Tibial artery (tissue), 4 donors: Measurements from ENCODE around the gene HSDL2.
A peak's percentile ranks its signal among the peaks of the same experiment; 100 is the strongest.

Experiments
- DNase-seq, 2 donors: peaks; one replicate each; pipeline ENCODE4 v3.0.0-alpha.2; 2019
- H3K27ac ChIP-seq, 2 donors: fragments of 200-600 bp; sonication (generic) in 1 of 2; 1 replicate in 1 of 2; 2 replicates in 1 of 2; pipeline ENCODE4 v1.5.1; 2018 to 2019; ENCODE audit warnings: mild to moderate bottlenecking in 1 of 2
- H3K27me3 ChIP-seq, 2 donors: fragments of 200-600 bp; sonication (generic) in 1 of 2; one replicate each; pipeline versions ENCODE4 v1.5.1 to v1.6.0; 2016 to 2019
- H3K36me3 ChIP-seq, 3 donors: fragments of 200-600 bp; sonication (generic) in 2 of 3; one replicate each; pipeline ENCODE4 v1.5.1; 2016 to 2019; ENCODE audit warnings: mild to moderate bottlenecking in 2 of 3
- H3K4me1 ChIP-seq, 4 donors: fragments of 200-600 bp; sonication (generic) in 2 of 4; 1 replicate in 3 of 4; 2 replicates in 1 of 4; pipeline ENCODE4 v1.5.1; 2016 to 2019
- H3K4me3 ChIP-seq, 2 donors: fragments of 200-600 bp; sonication (generic) in 1 of 2; 1 replicate in 1 of 2; 2 replicates in 1 of 2; pipeline ENCODE4 v1.5.1; 2018 to 2019; ENCODE audit warnings: mild to moderate bottlenecking in 2 of 2
- H3K9me3 ChIP-seq, 3 donors: fragments of 200-600 bp; sonication (generic) in 1 of 3; one replicate each; pipeline ENCODE4 v1.5.1; 2016 to 2019
- intact Hi-C: fragments of 100-400 bp; cut with DNase I; formaldehyde crosslinking; loops from one replicate; pipeline ENCODE4 v1.15.0; 2023; ENCODE audit warnings: low total_unique reads
- TF ChIP-seq, protein P1 (sequence below), 2 experiments: fragments of 200-600 bp in 1 of 2; fragments of 450-650 bp in 1 of 2; IDR thresholded peaks; one replicate each; pipeline ENCODE4 v1.5.1; 2017 to 2019; ENCODE audit warnings: antibody characterized with exemption in 2 of 2, mild to moderate bottlenecking in 1 of 2, moderate library complexity in 1 of 2

Gene HSDL2

DNA sequence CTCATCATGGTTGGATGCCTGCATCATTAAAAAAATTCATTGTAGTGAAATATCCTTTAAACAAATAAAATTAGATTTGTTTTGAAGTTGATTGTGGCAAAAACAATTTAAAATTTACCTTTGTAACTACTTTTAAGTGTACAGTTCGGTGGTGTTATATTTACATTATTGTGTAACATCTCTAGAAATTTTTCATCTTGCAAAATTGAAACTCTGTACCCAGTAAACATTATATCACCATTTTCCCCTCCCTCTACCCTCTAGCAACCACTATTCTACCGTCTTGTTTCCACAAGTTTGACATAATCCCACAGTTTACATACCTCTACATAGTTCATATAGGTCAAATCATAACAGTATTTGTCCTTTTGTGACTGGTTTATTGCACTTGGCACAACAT is 104.7 kb downstream of the HSDL2 start:
- H3K27me3 ChIP-seq = no peaks in the 10 kb centered on the region
- TF ChIP-seq, protein P1, sequence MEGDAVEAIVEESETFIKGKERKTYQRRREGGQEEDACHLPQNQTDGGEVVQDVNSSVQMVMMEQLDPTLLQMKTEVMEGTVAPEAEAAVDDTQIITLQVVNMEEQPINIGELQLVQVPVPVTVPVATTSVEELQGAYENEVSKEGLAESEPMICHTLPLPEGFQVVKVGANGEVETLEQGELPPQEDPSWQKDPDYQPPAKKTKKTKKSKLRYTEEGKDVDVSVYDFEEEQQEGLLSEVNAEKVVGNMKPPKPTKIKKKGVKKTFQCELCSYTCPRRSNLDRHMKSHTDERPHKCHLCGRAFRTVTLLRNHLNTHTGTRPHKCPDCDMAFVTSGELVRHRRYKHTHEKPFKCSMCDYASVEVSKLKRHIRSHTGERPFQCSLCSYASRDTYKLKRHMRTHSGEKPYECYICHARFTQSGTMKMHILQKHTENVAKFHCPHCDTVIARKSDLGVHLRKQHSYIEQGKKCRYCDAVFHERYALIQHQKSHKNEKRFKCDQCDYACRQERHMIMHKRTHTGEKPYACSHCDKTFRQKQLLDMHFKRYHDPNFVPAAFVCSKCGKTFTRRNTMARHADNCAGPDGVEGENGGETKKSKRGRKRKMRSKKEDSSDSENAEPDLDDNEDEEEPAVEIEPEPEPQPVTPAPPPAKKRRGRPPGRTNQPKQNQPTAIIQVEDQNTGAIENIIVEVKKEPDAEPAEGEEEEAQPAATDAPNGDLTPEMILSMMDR (IDR thresholded peaks at IDR 0.05) = no peak
- H3K4me1 ChIP-seq = peaks cover 0 to 20% (median 5%) of the 10 kb centered on the region in 4 donors
- intact Hi-C loops = loop anchor here (10.0 kb wide), 2 partner anchors 100 to 330 kb away; partner anchors contain the start of gene HSDL2
- DNase-seq = no peak
- no peaks in the 10 kb centered on the region for H3K9me3 ChIP-seq
- H3K36me3 ChIP-seq = no peaks in the 10 kb centered on the region
- H3K4me3 ChIP-seq = no peak overlapping the region
- no peak overlapping the region for H3K27ac ChIP-seq

DNA sequence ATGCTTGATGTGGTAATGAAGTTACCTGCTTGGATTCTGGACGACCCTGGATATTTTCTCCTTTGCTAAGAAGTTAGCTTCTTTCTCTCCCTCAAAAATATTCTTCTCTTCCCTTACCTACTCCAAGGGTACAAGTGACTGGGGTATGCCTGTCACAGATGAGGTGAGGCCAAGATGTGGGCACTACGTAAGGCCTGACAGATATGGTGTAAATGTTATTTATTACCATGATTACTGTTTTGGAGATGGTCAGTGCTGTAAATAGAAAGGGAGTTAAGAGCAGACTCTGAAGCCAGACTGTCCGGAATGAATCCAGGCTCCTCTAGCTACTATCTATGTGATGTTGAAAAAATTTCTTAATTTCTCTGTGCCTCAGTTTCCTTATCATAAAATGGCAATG is 105.7 kb downstream of the HSDL2 start:
- no peaks in the 10 kb centered on the region for H3K36me3 ChIP-seq
- H3K4me1 ChIP-seq = peaks cover 0 to 30% (median 7%) of the 10 kb centered on the region in 4 donors
- no peak for DNase-seq
- no peaks in the 10 kb centered on the region for H3K9me3 ChIP-seq
- H3K4me3 ChIP-seq = no peak overlapping the region
- no peaks in the 10 kb centered on the region for H3K27me3 ChIP-seq
- intact Hi-C loops = loop anchor here (10.0 kb wide), 2 partner anchors 101 to 329 kb away; partner anchors contain the start of gene HSDL2
- H3K27ac ChIP-seq = peak overlapping the region in 1 of 2 donors; percentile 83
- TF ChIP-seq, protein P1 (IDR thresholded peaks at IDR 0.05) = no peak

GRCh38 chr9:112486221-112487007 is 106.5 kb downstream of the HSDL2 start, which contains the start of gene KIAA1958:
Gene KIAA1958 (plus strand): TSS chr9:112486827. CDS start chr9:112574081, 87,254 bp downstream.
- TF ChIP-seq, protein P1 (IDR thresholded peaks at IDR 0.05) = no peak
- no peaks in the 10 kb centered on the region for H3K27me3 ChIP-seq
- peaks cover 0 to 35% (median 7%) of the 10 kb centered on the region in 4 donors for H3K4me1 ChIP-seq
- no peaks in the 10 kb centered on the region for H3K36me3 ChIP-seq
- peak within 1 kb of the TSS; percentile 96 to 98 for H3K4me3 ChIP-seq
- intact Hi-C loops = loop anchor here (10.0 kb wide), 2 partner anchors 102 to 328 kb away; partner anchors contain the start of gene HSDL2
- DNase-seq = peak; percentile 36 to 87
- H3K9me3 ChIP-seq = no peaks in the 10 kb centered on the region
- peak within 1 kb of the TSS; percentile 90 to 91 for H3K27ac ChIP-seq

DNA sequence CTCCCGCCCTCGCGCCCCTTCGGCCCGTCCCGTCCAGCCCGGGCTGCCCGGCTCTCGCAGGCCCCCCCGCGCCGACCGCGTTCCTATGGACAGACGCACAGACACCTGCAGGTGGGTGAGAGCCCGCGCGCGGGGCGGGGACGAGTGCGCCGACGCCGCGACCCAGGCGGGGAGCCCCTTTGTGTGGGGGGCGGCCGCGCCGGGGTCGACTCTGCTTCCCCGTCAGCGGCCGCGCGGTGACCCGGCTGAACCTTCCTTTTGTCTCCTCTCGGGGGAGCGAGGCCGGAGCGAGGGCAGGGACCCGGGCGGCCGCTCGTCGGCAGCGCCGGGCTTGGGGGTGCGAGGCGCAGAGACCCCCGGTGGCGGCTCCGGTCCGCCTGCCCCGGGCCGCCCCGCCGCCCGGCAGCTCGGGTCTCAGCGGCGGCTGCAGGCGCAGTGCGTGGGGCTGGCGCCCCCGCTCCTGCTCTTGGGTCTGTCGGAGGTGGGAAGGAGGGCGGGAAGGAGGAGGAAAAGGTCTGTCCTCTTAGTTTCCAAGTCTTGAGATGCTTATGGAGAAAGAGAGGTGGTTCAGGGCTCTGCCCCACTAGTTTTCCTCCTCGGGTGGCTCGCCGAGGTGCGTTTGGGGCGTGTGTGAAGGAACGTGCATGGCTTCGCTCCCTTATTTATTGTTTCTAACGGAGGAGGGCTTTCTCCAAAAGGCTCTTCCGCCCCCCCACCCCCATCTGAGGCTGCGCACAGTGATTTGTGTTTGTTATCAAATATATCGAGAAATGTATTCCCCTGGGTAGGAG is 107.3 kb downstream of the HSDL2 start:
- DNase-seq = peak; percentile 31 to 75
- H3K27ac ChIP-seq = peak overlapping the region; percentile 90 to 91
- TF ChIP-seq, protein P1 (IDR thresholded peaks at IDR 0.05) = no peak
- H3K27me3 ChIP-seq = no peaks in the 10 kb centered on the region
- H3K4me3 ChIP-seq = peak overlapping the region; percentile 96 to 98
- no peaks in the 10 kb centered on the region for H3K9me3 ChIP-seq
- intact Hi-C loops = loop anchor here (10.0 kb wide), 2 partner anchors 102 to 328 kb away; partner anchors contain the start of gene HSDL2
- H3K4me1 ChIP-seq = peaks cover 0 to 42% (median 7%) of the 10 kb centered on the region in 4 donors
- H3K36me3 ChIP-seq = no peaks in the 10 kb centered on the region

DNA sequence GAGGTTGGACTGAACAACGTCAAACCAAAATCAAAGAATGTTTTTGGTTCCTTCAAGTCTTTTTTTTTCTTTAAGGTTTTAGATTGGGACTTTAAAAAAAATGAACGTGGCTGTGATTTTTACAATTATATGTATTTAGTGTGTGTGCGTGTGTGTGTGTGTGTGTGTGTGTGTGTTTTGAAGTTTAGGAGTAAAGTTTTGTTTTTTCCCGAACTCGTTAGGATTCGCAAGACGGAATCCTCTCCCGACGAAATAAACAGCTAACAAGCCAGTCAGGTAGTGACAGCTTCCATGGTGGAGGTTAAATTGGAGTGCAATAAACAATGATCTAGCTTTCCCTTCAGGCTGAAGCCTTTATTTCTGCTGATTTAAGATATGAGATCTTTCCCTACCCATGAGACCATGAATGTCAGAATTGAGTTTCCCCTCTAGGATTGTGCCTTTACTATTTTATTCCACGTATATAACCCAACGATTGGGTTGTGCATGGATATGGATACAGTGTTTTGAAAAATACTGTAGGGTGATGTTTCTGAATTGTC is 108.0 kb downstream of the HSDL2 start:
- TF ChIP-seq, protein P1 (IDR thresholded peaks at IDR 0.05) = no peak
- H3K4me1 ChIP-seq = peaks cover 0 to 49% (median 7%) of the 10 kb centered on the region in 4 donors
- no peaks in the 10 kb centered on the region for H3K36me3 ChIP-seq
- H3K27me3 ChIP-seq = no peaks in the 10 kb centered on the region
- no peaks in the 10 kb centered on the region for H3K9me3 ChIP-seq
- no peak for DNase-seq
- H3K27ac ChIP-seq = peak overlapping the region; percentile 90 to 91
- peak overlapping the region; percentile 96 to 98 for H3K4me3 ChIP-seq
- intact Hi-C loops = loop anchor here (10.0 kb wide), 2 partner anchors 103 to 327 kb away; partner anchors contain the start of gene HSDL2
